MM.1S (cell line): Measurements from ENCODE around the gene HDLBP.
A peak's percentile ranks its signal among the peaks of the same experiment; 100 is the strongest.

Experiments
- DNase-seq: peaks from one replicate; pipeline ENCODE4 v3.0.0-alpha.2; 2015
- H2AFZ ChIP-seq: fragments of 300-600 bp; sonication (generic); 2 replicates; pipeline ENCODE4 v1.6.0; 2016; ENCODE audit warnings: antibody characterized with exemption, low read length
- H3F3A ChIP-seq: fragments of 300-600 bp; sonication (generic); 2 replicates; pipeline ENCODE4 v1.6.1; 2016; ENCODE audit warnings: mild to moderate bottlenecking, antibody characterized with exemption, low read length, moderate library complexity, mixed read lengths; ENCODE audit not compliant: insufficient read depth
- H3K27ac ChIP-seq: fragments of 300-600 bp; sonication (generic); 2 replicates; pipeline ENCODE4 v1.5.1; 2016; ENCODE audit warnings: mild to moderate bottlenecking, low read length
- H3K27me3 ChIP-seq: fragments of 300-600 bp; sonication (generic); replicated peaks from 2 replicates; pipeline ENCODE4 v1.6.0; 2016; ENCODE audit warnings: low read length; ENCODE audit not compliant: insufficient read depth
- H3K36me3 ChIP-seq: fragments of 300-600 bp; sonication (generic); replicated peaks from 2 replicates; pipeline ENCODE4 v1.6.1; 2016; ENCODE audit warnings: mild to moderate bottlenecking, low read length, mixed read lengths; ENCODE audit not compliant: insufficient read depth
- H3K4me1 ChIP-seq: fragments of 300-600 bp; sonication (generic); 2 replicates; pipeline ENCODE4 v1.6.1; 2016; ENCODE audit warnings: low read length, mixed read lengths
- H3K4me2 ChIP-seq: fragments of 300-600 bp; sonication (generic); 2 replicates; pipeline ENCODE4 v1.6.0; 2016; ENCODE audit warnings: low read depth, low read length
- H3K4me3 ChIP-seq: fragments of 300-600 bp; sonication (generic); 2 replicates; pipeline ENCODE4 v1.5.1; 2016; ENCODE audit warnings: low read length, mixed read lengths
- H3K79me2 ChIP-seq: fragments of 300-600 bp; sonication (generic); 2 replicates; pipeline ENCODE4 v1.6.1; 2016; ENCODE audit warnings: mixed run types, low read length, mixed read lengths
- H3K9ac ChIP-seq: fragments of 300-600 bp; sonication (generic); 2 replicates; pipeline ENCODE4 v1.6.1; 2016; ENCODE audit warnings: low read length, mixed read lengths
- H3K9me2 ChIP-seq: fragments of 300-600 bp; sonication (generic); replicated peaks from 2 replicates; pipeline ENCODE4 v1.6.1; 2016; ENCODE audit warnings: mild to moderate bottlenecking, low read length, mixed read lengths; ENCODE audit not compliant: insufficient read depth
- H3K9me3 ChIP-seq: fragments of 300-600 bp; sonication (generic); replicated peaks from 2 replicates; pipeline ENCODE4 v1.6.1; 2016; ENCODE audit warnings: mild to moderate bottlenecking, low read length, mixed read lengths; ENCODE audit not compliant: insufficient read depth
- H4K20me1 ChIP-seq: fragments of 300-600 bp; sonication (generic); 2 replicates; pipeline ENCODE4 v1.6.1; 2016; ENCODE audit warnings: mild to moderate bottlenecking, low read length, moderate library complexity, mixed read lengths; ENCODE audit not compliant: insufficient read depth
- CTCF ChIP-seq: fragments of 300-600 bp; sonication (generic); IDR thresholded peaks from 2 replicates; pipeline ENCODE4 v1.5.1; 2016; ENCODE audit warnings: antibody characterized with exemption, low read length, mixed read lengths
- EZH2 ChIP-seq: fragments of 300-600 bp; sonication (generic); optimal IDR thresholded peaks from 2 replicates; pipeline ENCODE3; 2017; ENCODE audit warnings: low read depth, mild to moderate bottlenecking, antibody characterized with exemption, low read length, mixed read lengths
- EZH2phosphoT487 ChIP-seq: fragments of 300-600 bp; sonication (generic); IDR thresholded peaks from 2 replicates; pipeline ENCODE4 v1.6.1; 2018; ENCODE audit warnings: antibody characterized with exemption, low read length

HDLBP gene

GRCh38 chr2:241274127-241274526 is 41.3 kb downstream of the HDLBP start:
- H3K27me3 ChIP-seq = no peaks in the 10 kb centered on the region
- H3K9ac ChIP-seq = no peak overlapping the region
- H3K4me3 ChIP-seq = no peak overlapping the region
- no peak for TF ChIP-seq EZH2phosphoT487
- H3K9me2 ChIP-seq = no peaks in the 10 kb centered on the region
- peaks cover 94% of the 10 kb centered on the region for H3K79me2 ChIP-seq
- H3F3A ChIP-seq = peaks cover 17% of the 10 kb centered on the region
- H4K20me1 ChIP-seq = no peaks in the 10 kb centered on the region; the same call in 1 of the 2 replicates
- H3K4me2 ChIP-seq = no peak overlapping the region
- peaks cover 19% of the 10 kb centered on the region; the same call in 1 of the 2 replicates for H3K4me1 ChIP-seq
- no peaks in the 10 kb centered on the region for H3K9me3 ChIP-seq
- peak; percentile 46 for DNase-seq
- H2AFZ ChIP-seq = no peak overlapping the region
- peak overlapping the region; percentile 45; the same call in 1 of the 2 replicates for H3K27ac ChIP-seq
- H3K36me3 ChIP-seq = no peaks in the 10 kb centered on the region

- no peak for DNase-seq
- H3K36me3 ChIP-seq = no peaks in the 10 kb centered on the region
- H3K27ac ChIP-seq = peak overlapping the region; percentile 45; the same call in 1 of the 2 replicates
- H3K9me2 ChIP-seq = no peaks in the 10 kb centered on the region
- no peaks in the 10 kb centered on the region; the same call in 1 of the 2 replicates for H4K20me1 ChIP-seq
- H3K27me3 ChIP-seq = no peaks in the 10 kb centered on the region
- H3K9me3 ChIP-seq = no peaks in the 10 kb centered on the region
- peaks cover 17% of the 10 kb centered on the region for H3F3A ChIP-seq
- peak overlapping the region; percentile 79 for H3K4me2 ChIP-seq
- peaks cover 94% of the 10 kb centered on the region for H3K79me2 ChIP-seq
- peak overlapping the region; percentile 35; the same call in 1 of the 2 replicates for H2AFZ ChIP-seq
- H3K4me1 ChIP-seq = peaks cover 19% of the 10 kb centered on the region; the same call in 1 of the 2 replicates
- no peak for TF ChIP-seq EZH2phosphoT487
- no peak; the same call in 1 of the 2 replicates for TF ChIP-seq CTCF
- no peak for TF ChIP-seq EZH2
- H3K9ac ChIP-seq = peak overlapping the region; percentile 62; the same call in 1 of the 2 replicates
- peak overlapping the region; percentile 56 for H3K4me3 ChIP-seq
Measured at GRCh38 chr2:241273210-241274020, 42.1 kb downstream of the HDLBP start.

- Histone ChIP-seq H3K79me2 (peaks cover 94% of the 10 kb centered on the region), H3K4me2 (peak overlapping the region; percentile 79), H3K36me3 (no peaks in the 10 kb centered on the region), H4K20me1 (no peaks in the 10 kb centered on the region; the same call in 1 of the 2 replicates), H3K9me2 (no peaks in the 10 kb centered on the region), H3F3A (peaks cover 17% of the 10 kb centered on the region), H3K27me3 (no peaks in the 10 kb centered on the region), H3K4me3 (peak overlapping the region; percentile 75), H3K27ac (peak overlapping the region; percentile 47; the same call in 1 of the 2 replicates), H3K9me3 (no peaks in the 10 kb centered on the region), H3K9ac (peak overlapping the region; percentile 85), H2AFZ (peak overlapping the region; percentile 35; the same call in 1 of the 2 replicates), H3K4me1 (peaks cover 19% of the 10 kb centered on the region; the same call in 1 of the 2 replicates)
- DNase-seq = peak; percentile 37
- TF ChIP-seq EZH2 = no peak
- no peak for TF ChIP-seq EZH2phosphoT487
- TF ChIP-seq CTCF = no peak
Measured at GRCh38 chr2:241272303-241273209, 42.9 kb downstream of the HDLBP start.
